Coronary artery (tissue), 2 donors: ENCODE results near the gene VPS72.
"Not testable (repeated sequence)": the region's sequence is repeated elsewhere in the genome, so short reads cannot be mapped to it uniquely, and the experiment has no call there.

Experiments
- DNase-seq: peaks from one replicate; pipeline ENCODE4 v3.0.0-alpha.2; 2017; ENCODE audit warnings: low spot score
- H3K27ac ChIP-seq, 2 donors: fragments of 200-600 bp; sonication (generic); one replicate each; pipeline ENCODE4 v1.5.1; 2016 to 2019
- H3K4me3 ChIP-seq: fragments of 200-600 bp; sonication (generic); 2 replicates; pipeline ENCODE4 v1.5.1; 2016; ENCODE audit warnings: mild to moderate bottlenecking, moderate library complexity
- TF ChIP-seq, protein P1 (sequence below): fragments of 200-600 bp; sonication (generic); IDR thresholded peaks from one replicate; pipeline ENCODE4 v1.5.1; 2019; ENCODE audit warnings: antibody characterized with exemption

The VPS72 gene

DNA sequence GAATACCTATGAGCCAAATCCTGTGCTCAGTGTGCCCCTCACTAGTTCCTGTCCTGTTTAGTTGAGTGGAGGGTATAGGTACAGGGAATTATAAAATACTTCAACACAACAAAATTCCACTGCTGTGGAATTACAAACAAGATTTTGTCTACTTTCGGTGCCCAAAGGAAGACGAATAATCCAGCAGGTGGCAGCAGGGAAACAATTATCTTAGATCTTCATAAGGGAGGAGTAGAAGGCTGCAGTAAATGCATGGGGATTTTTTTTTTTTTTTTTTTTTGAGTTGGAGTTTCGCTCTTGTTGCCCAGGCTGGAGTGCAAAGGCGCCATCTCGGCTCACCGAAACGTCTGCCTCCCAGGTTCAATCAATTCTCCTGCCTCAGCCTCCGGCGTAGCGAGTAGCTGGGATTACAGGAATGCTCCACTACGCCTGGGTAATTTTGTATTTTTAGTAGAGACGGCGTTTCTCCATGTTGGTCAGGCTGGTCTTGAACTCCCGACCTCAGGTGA is 6.3 kb upstream of the VPS72 start:
- no peak for DNase-seq
- H3K4me3 ChIP-seq, result no peak overlapping the region
- peak overlapping the region in 1 of 2 donors; percentile 40 for H3K27ac ChIP-seq

DNA sequence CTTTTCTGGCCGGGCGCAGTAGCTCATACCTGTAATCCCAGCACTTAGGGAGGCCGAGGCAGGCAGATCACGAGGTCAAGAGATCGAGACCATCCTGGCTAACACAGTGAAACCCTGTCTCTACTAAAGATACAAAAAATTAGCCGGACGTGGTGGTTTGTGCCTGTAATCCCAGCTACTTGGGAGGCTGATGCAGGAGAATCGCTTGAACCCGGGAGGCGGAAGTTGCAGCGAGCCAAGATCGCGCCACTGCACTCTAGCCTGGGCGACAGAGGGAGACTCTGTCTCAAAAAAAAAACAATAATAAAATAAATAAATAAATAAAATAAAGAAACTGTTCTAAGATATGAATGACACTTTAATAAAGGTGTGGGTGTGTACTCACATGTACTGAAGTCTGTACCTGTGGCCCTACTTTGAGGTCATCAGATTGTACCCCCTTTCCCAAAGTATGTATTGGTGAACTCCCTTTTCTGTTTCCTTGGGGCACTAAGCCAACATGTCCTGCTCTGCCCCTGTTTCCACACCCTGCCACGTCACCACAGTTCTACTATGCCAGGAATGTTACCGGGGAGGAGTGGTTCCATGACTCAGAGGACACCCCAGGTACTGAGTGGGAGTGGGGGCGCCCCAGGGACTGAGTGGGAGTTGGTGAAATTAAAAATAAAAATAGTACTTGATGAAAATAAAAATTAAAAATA is 5.0 kb upstream of the VPS72 start:
- not testable (repeated sequence) for DNase-seq, H3K27ac ChIP-seq, H3K4me3 ChIP-seq

More for the DNA sequence above, 6.3 kb upstream of the VPS72 start:
- TF ChIP-seq, protein P1, sequence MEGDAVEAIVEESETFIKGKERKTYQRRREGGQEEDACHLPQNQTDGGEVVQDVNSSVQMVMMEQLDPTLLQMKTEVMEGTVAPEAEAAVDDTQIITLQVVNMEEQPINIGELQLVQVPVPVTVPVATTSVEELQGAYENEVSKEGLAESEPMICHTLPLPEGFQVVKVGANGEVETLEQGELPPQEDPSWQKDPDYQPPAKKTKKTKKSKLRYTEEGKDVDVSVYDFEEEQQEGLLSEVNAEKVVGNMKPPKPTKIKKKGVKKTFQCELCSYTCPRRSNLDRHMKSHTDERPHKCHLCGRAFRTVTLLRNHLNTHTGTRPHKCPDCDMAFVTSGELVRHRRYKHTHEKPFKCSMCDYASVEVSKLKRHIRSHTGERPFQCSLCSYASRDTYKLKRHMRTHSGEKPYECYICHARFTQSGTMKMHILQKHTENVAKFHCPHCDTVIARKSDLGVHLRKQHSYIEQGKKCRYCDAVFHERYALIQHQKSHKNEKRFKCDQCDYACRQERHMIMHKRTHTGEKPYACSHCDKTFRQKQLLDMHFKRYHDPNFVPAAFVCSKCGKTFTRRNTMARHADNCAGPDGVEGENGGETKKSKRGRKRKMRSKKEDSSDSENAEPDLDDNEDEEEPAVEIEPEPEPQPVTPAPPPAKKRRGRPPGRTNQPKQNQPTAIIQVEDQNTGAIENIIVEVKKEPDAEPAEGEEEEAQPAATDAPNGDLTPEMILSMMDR, result no peak

DNA sequence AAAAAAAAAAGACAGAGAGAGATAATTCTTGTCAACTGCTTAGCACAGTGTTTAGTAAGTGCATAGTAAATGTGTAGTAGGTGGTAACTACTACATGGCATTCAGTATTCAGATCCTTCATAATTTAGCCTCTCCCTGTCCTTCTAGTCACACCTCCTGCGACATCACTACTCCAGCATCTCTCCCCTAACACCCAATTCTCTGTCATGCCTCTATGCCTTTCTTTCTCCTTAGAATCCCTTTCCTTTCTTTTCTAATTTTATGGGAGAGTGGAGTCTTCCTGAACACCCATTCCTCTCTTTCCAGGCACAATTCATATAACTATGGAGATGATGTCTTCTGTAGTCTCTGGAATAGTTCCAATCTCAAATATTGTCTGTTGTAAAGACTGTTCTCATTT is 3.9 kb upstream of the VPS72 start:
- no peak overlapping the region for H3K27ac ChIP-seq
- DNase-seq, result no peak
- no peak overlapping the region for H3K4me3 ChIP-seq
- TF ChIP-seq, protein P1, result no peak

DNA sequence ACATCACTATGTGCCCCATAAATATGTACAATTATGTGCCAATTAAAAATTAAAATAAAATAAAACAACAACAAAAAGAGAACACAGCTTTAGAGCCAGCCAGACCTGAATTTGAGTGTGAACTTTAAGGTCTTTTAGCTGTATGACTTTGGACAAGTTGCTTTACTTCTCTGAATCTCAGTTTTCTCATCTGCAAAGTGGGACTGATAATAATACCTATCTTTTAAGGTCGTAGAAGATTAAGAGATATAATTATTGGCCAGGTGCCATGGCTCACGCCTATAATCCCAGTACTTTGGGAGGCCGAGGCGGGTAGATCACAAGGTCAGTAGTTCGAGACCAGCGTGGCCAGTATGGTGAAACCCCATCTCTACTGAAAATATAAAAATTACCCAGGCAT is 3.3 kb upstream of the VPS72 start:
- TF ChIP-seq, protein P1, result no peak
- no peak for DNase-seq
- Histone ChIP-seq H3K4me3 (no peak overlapping the region), H3K27ac (no peak overlapping the region)

DNA sequence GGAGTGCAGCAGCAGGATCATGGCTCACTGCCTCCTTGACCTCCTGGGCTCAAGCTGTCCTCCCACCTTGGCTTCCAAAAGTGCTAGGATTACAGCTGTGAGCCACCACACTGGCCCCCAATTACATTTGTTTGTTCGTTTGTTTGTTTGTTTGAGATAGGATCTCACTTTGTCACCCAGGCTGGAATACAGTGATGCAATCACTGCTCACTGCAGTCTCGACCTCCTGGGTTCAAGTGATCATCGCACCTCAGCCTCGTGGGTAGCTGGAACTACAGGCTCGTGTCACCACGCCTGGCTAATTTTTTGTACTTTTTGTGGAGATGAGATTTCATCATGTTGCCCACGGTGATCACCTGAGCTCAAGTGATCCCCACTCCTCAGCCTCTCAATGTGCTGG is 2.0 kb upstream of the VPS72 start:
- TF ChIP-seq, protein P1, result no peak
- no peak overlapping the region for H3K4me3 ChIP-seq
- no peak for DNase-seq
- H3K27ac ChIP-seq, result no peak overlapping the region

DNA sequence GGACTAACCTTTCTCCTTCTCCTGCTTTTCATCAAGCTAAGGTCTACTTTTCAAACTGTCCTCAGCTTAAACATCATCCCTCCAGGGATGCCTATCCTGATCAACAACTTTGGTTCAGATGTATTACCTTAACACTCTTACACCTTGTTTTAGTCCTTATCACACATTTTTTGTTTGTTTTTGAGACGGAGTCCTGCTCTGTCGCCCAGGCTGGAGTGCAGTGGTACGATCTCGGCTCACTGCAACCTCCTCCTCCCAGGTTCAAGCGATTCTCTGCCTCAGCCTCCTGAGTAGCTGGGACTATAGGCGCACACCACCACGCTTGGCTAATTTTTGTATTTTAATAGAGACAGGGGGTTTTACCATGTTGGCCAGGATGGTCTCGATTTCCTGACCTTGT is 1.3 kb downstream of the VPS72 start:
- peak overlapping the region; percentile 85 for H3K4me3 ChIP-seq
- DNase-seq, H3K27ac ChIP-seq: not testable (repeated sequence)

DNA sequence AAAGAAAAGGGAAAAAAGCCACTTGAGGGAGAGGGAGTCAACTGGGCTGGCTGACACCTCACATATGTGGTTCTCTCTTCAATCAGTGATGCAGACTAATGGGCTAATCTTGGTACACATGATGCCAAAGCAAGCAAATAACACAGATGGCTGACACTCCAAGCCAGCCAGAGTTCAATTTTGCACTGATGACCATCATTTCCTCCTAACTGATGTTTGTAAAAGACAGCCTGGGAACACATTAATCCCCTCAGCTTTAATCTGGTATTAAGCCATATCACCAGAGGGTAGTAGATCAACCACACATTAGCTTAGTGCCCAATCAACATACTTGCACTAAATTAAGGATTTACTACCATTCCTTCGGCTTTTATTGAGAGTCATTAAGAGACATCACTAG is 2.8 kb downstream of the VPS72 start:
- TF ChIP-seq, protein P1, result no peak
- DNase-seq, result no peak
- Histone ChIP-seq H3K4me3 (no peak overlapping the region), H3K27ac (no peak overlapping the region)

DNA sequence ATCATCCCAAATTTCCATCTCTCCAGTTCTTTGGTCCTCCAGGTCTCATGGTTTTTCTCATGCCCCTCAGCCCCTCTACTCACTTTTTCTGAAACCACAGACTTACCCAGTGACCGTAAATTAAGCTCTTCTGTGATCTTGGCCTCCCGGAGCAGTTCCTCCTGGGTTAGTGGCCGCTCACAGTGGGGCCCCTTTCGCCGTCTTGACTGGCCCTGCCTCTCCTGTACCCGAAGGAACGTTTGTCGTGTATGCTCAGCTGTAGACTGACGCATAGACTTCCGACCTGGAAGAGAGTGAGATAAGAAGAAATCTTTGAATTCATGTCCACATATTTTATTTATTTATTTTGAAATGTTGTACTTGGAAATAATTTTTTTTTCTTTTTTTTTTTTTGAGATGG is 5.8 kb downstream of the VPS72 start:
- no peak overlapping the region for H3K4me3 ChIP-seq
- TF ChIP-seq, protein P1, result no peak
- H3K27ac ChIP-seq, result no peak overlapping the region
- DNase-seq, result no peak
